ENCODE results near the gene YTHDC1. TPM values are rescaled to one million over a fixed set of nuclear protein-coding genes. Genes with fewer than 3 reads are reported as not detected.
A peak's percentile ranks its signal among the peaks of the same experiment; 100 is the strongest.

YTHDC1 gene
- polyA plus RNA-seq, 1 donor from 2014 or later, result 53.0 TPM

GRCh38 chr4:68368691-68369131 is 18.8 kb upstream of the YTHDC1 start:
- peaks cover 2% of the 10 kb centered on the region for H3K27me3 Mint-ChIP-seq
- H3K4me3 Mint-ChIP-seq, result no peak overlapping the region
- H3K36me3 Mint-ChIP-seq, result peaks cover 1% of the 10 kb centered on the region
- peak overlapping the region in 2 of 3 donors; percentile 28 to 59 for H3K27ac Mint-ChIP-seq
- peaks cover 4 to 11% (median 9%) of the 10 kb centered on the region in 3 donors for H3K4me1 Mint-ChIP-seq
- no peaks in the 10 kb centered on the region for H3K9me3 Mint-ChIP-seq

- no peak overlapping the region for H3K27ac Mint-ChIP-seq
- H3K27me3 Mint-ChIP-seq, result peaks cover 2% of the 10 kb centered on the region
- no peak overlapping the region for H3K4me3 Mint-ChIP-seq
- peaks cover 0 to 7% (median 6%) of the 10 kb centered on the region in 3 donors for H3K4me1 Mint-ChIP-seq
- no peaks in the 10 kb centered on the region for H3K9me3 Mint-ChIP-seq
- peaks cover 1% of the 10 kb centered on the region for H3K36me3 Mint-ChIP-seq
Measured at GRCh38 chr4:68367835-68368234, 17.9 kb upstream of the YTHDC1 start.

GRCh38 chr4:68366600-68366999 is 16.7 kb upstream of the YTHDC1 start:
- Mint-ChIP-seq H3K9me3 (no peaks in the 10 kb centered on the region), H3K27me3 (peaks cover 2% of the 10 kb centered on the region), H3K4me1 (peaks cover 0 to 7% (median 6%) of the 10 kb centered on the region in 3 donors), H3K4me3 (no peak overlapping the region), H3K27ac (peak overlapping the region in 1 of 3 donors; percentile 72), H3K36me3 (peaks cover 1% of the 10 kb centered on the region)

- Mint-ChIP-seq H3K27me3 (peaks cover 2% of the 10 kb centered on the region), H3K9me3 (no peaks in the 10 kb centered on the region), H3K36me3 (peaks cover 1% of the 10 kb centered on the region), H3K4me1 (peaks cover 0 to 7% (median 6%) of the 10 kb centered on the region in 3 donors), H3K27ac (no peak overlapping the region), H3K4me3 (no peak overlapping the region)
Measured at GRCh38 chr4:68365068-68365467, 15.2 kb upstream of the YTHDC1 start.

GRCh38 chr4:68361146-68361589 is 11.3 kb upstream of the YTHDC1 start:
- H3K4me3 Mint-ChIP-seq, result no peak overlapping the region
- H3K27ac Mint-ChIP-seq, result no peak overlapping the region
- no peaks in the 10 kb centered on the region for H3K9me3 Mint-ChIP-seq
- H3K4me1 Mint-ChIP-seq, result peaks cover 0 to 8% (median 3%) of the 10 kb centered on the region in 3 donors
- H3K36me3 Mint-ChIP-seq, result peaks cover 1% of the 10 kb centered on the region
- no peaks in the 10 kb centered on the region for H3K27me3 Mint-ChIP-seq

- H3K4me1 Mint-ChIP-seq, result peaks cover 0 to 8% (median 3%) of the 10 kb centered on the region in 3 donors
- H3K9me3 Mint-ChIP-seq, result no peaks in the 10 kb centered on the region
- H3K27ac Mint-ChIP-seq, result no peak overlapping the region
- H3K4me3 Mint-ChIP-seq, result no peak overlapping the region
- peaks cover under 1% of the 10 kb centered on the region for H3K36me3 Mint-ChIP-seq
- no peaks in the 10 kb centered on the region for H3K27me3 Mint-ChIP-seq
Measured at GRCh38 chr4:68360231-68360968, 10.5 kb upstream of the YTHDC1 start.

- Mint-ChIP-seq H3K4me3 (no peak overlapping the region), H3K27me3 (no peaks in the 10 kb centered on the region), H3K9me3 (no peaks in the 10 kb centered on the region), H3K4me1 (peaks cover 0 to 8% (median 3%) of the 10 kb centered on the region in 3 donors), H3K27ac (peak overlapping the region in 1 of 3 donors; percentile 21), H3K36me3 (no peaks in the 10 kb centered on the region)
Measured at GRCh38 chr4:68359508-68359907, 9.6 kb upstream of the YTHDC1 start.

GRCh38 chr4:68358988-68359387 is 9.1 kb upstream of the YTHDC1 start:
- Mint-ChIP-seq H3K27me3 (no peaks in the 10 kb centered on the region), H3K4me1 (peaks cover 0 to 8% (median 3%) of the 10 kb centered on the region in 3 donors), H3K36me3 (no peaks in the 10 kb centered on the region), H3K4me3 (peak overlapping the region in 1 of 4 donors; percentile 9), H3K27ac (peak overlapping the region in 1 of 3 donors; percentile 49), H3K9me3 (no peaks in the 10 kb centered on the region)

- H3K27ac Mint-ChIP-seq, result no peak overlapping the region
- H3K36me3 Mint-ChIP-seq, result no peaks in the 10 kb centered on the region
- peaks cover 6 to 11% (median 8%) of the 10 kb centered on the region in 3 donors for H3K4me1 Mint-ChIP-seq
- H3K4me3 Mint-ChIP-seq, result peak overlapping the region in 1 of 4 donors; percentile 39
- no peaks in the 10 kb centered on the region for H3K27me3 Mint-ChIP-seq
- no peaks in the 10 kb centered on the region for H3K9me3 Mint-ChIP-seq
Measured at GRCh38 chr4:68352791-68353190, 2.9 kb upstream of the YTHDC1 start.

- H3K27me3 Mint-ChIP-seq, result no peaks in the 10 kb centered on the region
- H3K9me3 Mint-ChIP-seq, result peaks cover 0 to 1% (median 0%) of the 10 kb centered on the region in 3 donors
- H3K36me3 Mint-ChIP-seq, result peaks cover 3% of the 10 kb centered on the region
- H3K4me3 Mint-ChIP-seq, result peak overlapping the region; percentile 79 to 99 (median 96)
- peaks cover 26 to 40% (median 30%) of the 10 kb centered on the region in 3 donors for H3K4me1 Mint-ChIP-seq
- peak overlapping the region; percentile 78 to 99 (median 99) for H3K27ac Mint-ChIP-seq
Measured at GRCh38 chr4:68349279-68349648, 626 bp downstream of the YTHDC1 start.

- Mint-ChIP-seq H3K27ac (peak overlapping the region; percentile 78 to 99 (median 99)), H3K27me3 (no peaks in the 10 kb centered on the region), H3K36me3 (peaks cover 3% of the 10 kb centered on the region), H3K9me3 (peaks cover 0 to 1% (median 0%) of the 10 kb centered on the region in 3 donors), H3K4me1 (peaks cover 30 to 44% (median 34%) of the 10 kb centered on the region in 3 donors), H3K4me3 (peak overlapping the region; percentile 79 to 99 (median 96))
Measured at GRCh38 chr4:68348577-68348976, 1.3 kb downstream of the YTHDC1 start.

GRCh38 chr4:68347845-68348244 is 2.0 kb downstream of the YTHDC1 start:
- H3K4me1 Mint-ChIP-seq, result peaks cover 32 to 44% (median 34%) of the 10 kb centered on the region in 3 donors
- H3K27ac Mint-ChIP-seq, result peak overlapping the region in 1 of 3 donors; percentile 78
- H3K9me3 Mint-ChIP-seq, result peaks cover 0 to 1% (median 0%) of the 10 kb centered on the region in 3 donors
- peaks cover 3% of the 10 kb centered on the region for H3K36me3 Mint-ChIP-seq
- no peaks in the 10 kb centered on the region for H3K27me3 Mint-ChIP-seq
- peak overlapping the region; percentile 79 to 99 (median 96) for H3K4me3 Mint-ChIP-seq

- H3K4me3 Mint-ChIP-seq, result peak overlapping the region in 3 of 4 donors; percentile 79 to 99 (median 97)
- peaks cover 38 to 50% (median 43%) of the 10 kb centered on the region in 3 donors for H3K4me1 Mint-ChIP-seq
- peaks cover 3% of the 10 kb centered on the region for H3K36me3 Mint-ChIP-seq
- H3K27me3 Mint-ChIP-seq, result no peaks in the 10 kb centered on the region
- peaks cover 0 to 1% (median 0%) of the 10 kb centered on the region in 3 donors for H3K9me3 Mint-ChIP-seq
- peak overlapping the region in 1 of 3 donors; percentile 13 for H3K27ac Mint-ChIP-seq
Measured at GRCh38 chr4:68346461-68346860, 3.4 kb downstream of the YTHDC1 start.

GRCh38 chr4:68344785-68345184 is 5.1 kb downstream of the YTHDC1 start:
- H3K4me3 Mint-ChIP-seq, result peak overlapping the region in 2 of 4 donors; percentile 37 to 68
- peaks cover 43 to 61% (median 49%) of the 10 kb centered on the region in 3 donors for H3K4me1 Mint-ChIP-seq
- no peak overlapping the region for H3K27ac Mint-ChIP-seq
- H3K9me3 Mint-ChIP-seq, result peaks cover 0 to 1% (median 0%) of the 10 kb centered on the region in 3 donors
- H3K36me3 Mint-ChIP-seq, result peaks cover 3% of the 10 kb centered on the region
- H3K27me3 Mint-ChIP-seq, result no peaks in the 10 kb centered on the region

- Mint-ChIP-seq H3K36me3 (peaks cover 3% of the 10 kb centered on the region), H3K4me1 (peaks cover 47 to 68% (median 51%) of the 10 kb centered on the region in 3 donors), H3K27me3 (no peaks in the 10 kb centered on the region), H3K4me3 (peak overlapping the region in 2 of 4 donors; percentile 68 to 78), H3K27ac (peak overlapping the region in 1 of 3 donors; percentile 64), H3K9me3 (peaks cover 0 to 1% (median 0%) of the 10 kb centered on the region in 3 donors)
Measured at GRCh38 chr4:68344049-68344448, 5.8 kb downstream of the YTHDC1 start.
